OCI-LY1 (cell line): ENCODE results near the gene KLHL35.

Source experiments
- CTCF ChIP-seq: fragments of 200-600 bp; sonication (generic), shearing (Covaris generic); IDR thresholded peaks from 2 replicates; pipeline ENCODE4 v1.5.1; 2017; ENCODE audit warnings: mild to moderate bottlenecking, antibody characterized with exemption, low read length, moderate library complexity, mixed read lengths
- EZH2 ChIP-seq: fragments of 200-600 bp; sonication (generic), shearing (Covaris generic); IDR thresholded peaks from 2 replicates; pipeline ENCODE4 v1.8.0; 2017; ENCODE audit warnings: borderline replicate concordance, mixed run types, mild to moderate bottlenecking, antibody characterized with exemption, low read length, moderate library complexity, mixed read lengths

- TF ChIP-seq CTCF (no peak), EZH2 (no peak)
These were observed 6.0 kb upstream of the KLHL35 start for GRCh38 chr11:75439026-75439425.
